ENCODE results near the gene SLCO2A1.

Gene SLCO2A1

GRCh38 chr3:134034005-134034785 is 4.5 kb upstream of the SLCO2A1 start:
- DNase-seq (ENCODE audit: low read depth, low spot score) = no peak

- DNase-seq (ENCODE audit: low read depth, low spot score) = no peak
Observed at GRCh38 chr3:134033315-134033996, 3.7 kb upstream of the SLCO2A1 start.

GRCh38 chr3:134031348-134031915 is 1.7 kb upstream of the SLCO2A1 start:
- no peak for DNase-seq (ENCODE audit: low read depth, low spot score)

GRCh38 chr3:134030379-134031347 is 938 bp upstream of the SLCO2A1 start:
- DNase-seq (ENCODE audit: low read depth, low spot score) = peak; percentile 21

- peak; percentile 65 for DNase-seq (ENCODE audit: low read depth, low spot score)
Observed at GRCh38 chr3:134029256-134029733, 430 bp downstream of the SLCO2A1 start.

- DNase-seq (ENCODE audit: low read depth, low spot score) = no peak
Observed at GRCh38 chr3:134028486-134029255, 1.1 kb downstream of the SLCO2A1 start.

GRCh38 chr3:134027631-134028030 is 2.1 kb downstream of the SLCO2A1 start:
- peak; percentile 19 for DNase-seq (ENCODE audit: low read depth, low spot score)

- no peak for DNase-seq (ENCODE audit: low read depth, low spot score)
Observed at GRCh38 chr3:134020135-134020680, 9.5 kb downstream of the SLCO2A1 start.

GRCh38 chr3:134018850-134019249 is 10.9 kb downstream of the SLCO2A1 start:
- no peak for DNase-seq (ENCODE audit: low read depth, low spot score)

GRCh38 chr3:134018406-134018805 is 11.3 kb downstream of the SLCO2A1 start:
- no peak for DNase-seq (ENCODE audit: low read depth, low spot score)

GRCh38 chr3:134017490-134017889 is 12.2 kb downstream of the SLCO2A1 start:
- DNase-seq (ENCODE audit: low read depth, low spot score) = no peak

GRCh38 chr3:134014270-134014669 is 15.5 kb downstream of the SLCO2A1 start:
- DNase-seq (ENCODE audit: low read depth, low spot score) = no peak

GRCh38 chr3:134013280-134013679 is 16.4 kb downstream of the SLCO2A1 start:
- no peak for DNase-seq (ENCODE audit: low read depth, low spot score)

- DNase-seq (ENCODE audit: low read depth, low spot score) = peak; percentile 91
Observed at GRCh38 chr3:134009345-134010000, 20.3 kb downstream of the SLCO2A1 start.

- peak; percentile 89 for DNase-seq (ENCODE audit: low read depth, low spot score)
Observed at GRCh38 chr3:134008630-134009156, 21.0 kb downstream of the SLCO2A1 start.

- DNase-seq (ENCODE audit: low read depth, low spot score) = no peak
Observed at GRCh38 chr3:134007819-134008218, 21.9 kb downstream of the SLCO2A1 start.

- DNase-seq (ENCODE audit: low read depth, low spot score) = no peak
Observed at GRCh38 chr3:134004841-134005240, 24.9 kb downstream of the SLCO2A1 start.

GRCh38 chr3:134003066-134003465 is 26.7 kb downstream of the SLCO2A1 start:
- DNase-seq (ENCODE audit: low read depth, low spot score) = no peak

- peak; percentile 50 for DNase-seq (ENCODE audit: low read depth, low spot score)
Observed at GRCh38 chr3:134002306-134002705, 27.4 kb downstream of the SLCO2A1 start.

GRCh38 chr3:134001251-134001650 is 28.5 kb downstream of the SLCO2A1 start:
- no peak for DNase-seq (ENCODE audit: low read depth, low spot score)
